ENCODE results near the gene ANKRD13A. TPM values are rescaled to one million over a fixed set of nuclear protein-coding genes. Genes with fewer than 3 reads are reported as not detected.

Gene ANKRD13A
- total RNA-seq, 4 donors from 2014 or later, result 19.0 to 29.3 (median 20.5) TPM

- H3K4me1 ChIP-seq, result peaks cover 23 to 39% of the 10 kb centered on the region in 2 donors
- peak overlapping the region in 1 of 4 donors; percentile 18 for H3K27ac ChIP-seq
- no peaks in the 10 kb centered on the region for H3K9me3 ChIP-seq
- H3K4me3 ChIP-seq, result no peak overlapping the region
- in situ Hi-C loops (cut with MboI; ENCODE audit: low sequenced_read_pairs in 4 of 4) (no loop called here), intact Hi-C loops (cut with DNase I; ENCODE audit: low total_unique reads) (no loop called here)
- H3K27me3 ChIP-seq, result no peaks in the 10 kb centered on the region
- TF ChIP-seq POLR2A (IDR thresholded peaks at IDR 0.05) (no peak), CTCF (IDR thresholded peaks at IDR 0.05 in 4 of 5, conservative IDR thresholded peaks at IDR 0.05 in 1 of 5) (no peak)
- DNase-seq (no peak), ATAC-seq (no peak)
- peaks cover 0 to 4% of the 10 kb centered on the region in 2 donors for H3K36me3 ChIP-seq
Measured at GRCh38 chr12:110002676-110003515, 3.7 kb downstream of the ANKRD13A start.

- H3K4me3 ChIP-seq, result no peak overlapping the region
- no peaks in the 10 kb centered on the region for H3K9me3 ChIP-seq
- ATAC-seq, result no peak
- in situ Hi-C loops (cut with MboI; ENCODE audit: low sequenced_read_pairs in 4 of 4) (no loop called here), intact Hi-C loops (cut with DNase I; ENCODE audit: low total_unique reads) (no loop called here)
- no peak for TF ChIP-seq POLR2A (IDR thresholded peaks at IDR 0.05)
- TF ChIP-seq CTCF (IDR thresholded peaks at IDR 0.05 in 4 of 5, conservative IDR thresholded peaks at IDR 0.05 in 1 of 5), result no peak
- peaks cover 17 to 29% of the 10 kb centered on the region in 2 donors for H3K4me1 ChIP-seq
- H3K27ac ChIP-seq, result no peak overlapping the region
- H3K27me3 ChIP-seq, result no peaks in the 10 kb centered on the region
- H3K36me3 ChIP-seq, result peaks cover 0 to 4% of the 10 kb centered on the region in 2 donors
- no peak for DNase-seq
Measured at GRCh38 chr12:110004598-110004997, 5.4 kb downstream of the ANKRD13A start.

- peaks cover 0 to 4% of the 10 kb centered on the region in 2 donors for H3K36me3 ChIP-seq
- in situ Hi-C loops (cut with MboI; ENCODE audit: low sequenced_read_pairs in 4 of 4), result no loop called here
- ATAC-seq (no peak), DNase-seq (no peak)
- TF ChIP-seq CTCF (IDR thresholded peaks at IDR 0.05 in 4 of 5, conservative IDR thresholded peaks at IDR 0.05 in 1 of 5) (no peak), POLR2A (IDR thresholded peaks at IDR 0.05) (no peak)
- H3K27me3 ChIP-seq, result no peaks in the 10 kb centered on the region
- H3K27ac ChIP-seq, result no peak overlapping the region
- no peak overlapping the region for H3K4me3 ChIP-seq
- peaks cover 12 to 22% of the 10 kb centered on the region in 2 donors for H3K4me1 ChIP-seq
- intact Hi-C loops (cut with DNase I; ENCODE audit: low total_unique reads), result no loop called here
- H3K9me3 ChIP-seq, result no peaks in the 10 kb centered on the region
Measured at GRCh38 chr12:110005319-110005973, 6.2 kb downstream of the ANKRD13A start.

GRCh38 chr12:110006115-110006514, 6.9 kb downstream of the ANKRD13A start:
- Histone ChIP-seq H3K9me3 (no peaks in the 10 kb centered on the region), H3K27me3 (no peaks in the 10 kb centered on the region), H3K4me3 (no peak overlapping the region), H3K27ac (no peak overlapping the region), H3K4me1 (peaks cover 11 to 18% of the 10 kb centered on the region in 2 donors), H3K36me3 (peaks cover 0 to 4% of the 10 kb centered on the region in 2 donors)
- in situ Hi-C loops (cut with MboI; ENCODE audit: low sequenced_read_pairs in 4 of 4), result no loop called here
- no peak for TF ChIP-seq CTCF (IDR thresholded peaks at IDR 0.05 in 4 of 5, conservative IDR thresholded peaks at IDR 0.05 in 1 of 5)
- TF ChIP-seq POLR2A (IDR thresholded peaks at IDR 0.05), result no peak
- intact Hi-C loops (cut with DNase I; ENCODE audit: low total_unique reads), result no loop called here
- ATAC-seq (no peak), DNase-seq (no peak)
